Mononuclear cell (primary cell): ENCODE measurements around the gene CCL28. TPM values are rescaled to one million over a fixed set of nuclear protein-coding genes. Genes with fewer than 3 reads are reported as not detected.
"Not testable (repeated sequence)": the region's sequence is repeated elsewhere in the genome, so short reads cannot be mapped to it uniquely, and the experiment has no call there.

Experiments
- H3K27me3 ChIP-seq: 2 replicates; pipeline ENCODE4 v1.6.0; 2011; ENCODE audit warnings: low read length, control low read depth; ENCODE audit not compliant: insufficient read depth
- H3K4me1 ChIP-seq: 2 replicates; pipeline ENCODE4 v1.5.1; 2011; ENCODE audit warnings: mild to moderate bottlenecking, low read length, control low read depth; ENCODE audit not compliant: insufficient read depth
- H3K4me3 ChIP-seq: 2 replicates; pipeline ENCODE4 v1.5.1; 2011; ENCODE audit warnings: mild to moderate bottlenecking, low read length, moderate library complexity
- H3K9me3 ChIP-seq: 2 replicates; pipeline ENCODE4 v1.5.1; 2011; ENCODE audit warnings: low read depth, mild to moderate bottlenecking, control low read depth, low read length
- total RNA-seq: library from RNA; depleted of rRNA; stranded (reverse); fragments of >200 nt; gene quantifications from one replicate; pipeline ENCODE4 v1.2.3, GENCODE V29; 2012

CCL28 gene, protein sequence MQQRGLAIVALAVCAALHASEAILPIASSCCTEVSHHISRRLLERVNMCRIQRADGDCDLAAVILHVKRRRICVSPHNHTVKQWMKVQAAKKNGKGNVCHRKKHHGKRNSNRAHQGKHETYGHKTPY
- total RNA-seq = 8.8 TPM

DNA sequence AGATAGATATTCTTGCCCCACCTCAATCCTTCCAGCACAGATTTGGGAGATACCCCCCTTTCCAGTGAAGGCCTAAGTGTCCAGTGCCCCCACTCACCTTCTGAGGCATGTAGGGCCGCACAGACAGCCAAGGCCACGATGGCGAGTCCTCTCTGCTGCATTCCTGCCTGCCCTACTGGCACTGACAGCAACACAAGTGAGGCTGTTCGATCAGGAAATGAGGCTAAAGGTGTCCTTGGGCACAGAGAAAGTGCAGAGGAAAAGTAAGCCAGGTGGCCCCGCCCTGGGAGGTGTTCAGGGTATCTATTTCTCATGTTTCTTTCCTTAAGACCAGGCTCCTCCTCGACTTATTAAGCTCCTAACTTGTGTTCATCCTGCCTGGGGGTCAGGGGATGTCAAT is at the start of gene CCL28:
Gene CCL28 (minus strand): TSS at position 236 of the 400 bp plus-strand sequence. CDS start 75 bp downstream, at position 161.
- Histone ChIP-seq H3K4me3 (no peak within 1 kb of the TSS), H3K4me1 (no peaks in the 10 kb centered on the region), H3K9me3 (no peaks in the 10 kb centered on the region), H3K27me3 (no peaks in the 10 kb centered on the region)

DNA sequence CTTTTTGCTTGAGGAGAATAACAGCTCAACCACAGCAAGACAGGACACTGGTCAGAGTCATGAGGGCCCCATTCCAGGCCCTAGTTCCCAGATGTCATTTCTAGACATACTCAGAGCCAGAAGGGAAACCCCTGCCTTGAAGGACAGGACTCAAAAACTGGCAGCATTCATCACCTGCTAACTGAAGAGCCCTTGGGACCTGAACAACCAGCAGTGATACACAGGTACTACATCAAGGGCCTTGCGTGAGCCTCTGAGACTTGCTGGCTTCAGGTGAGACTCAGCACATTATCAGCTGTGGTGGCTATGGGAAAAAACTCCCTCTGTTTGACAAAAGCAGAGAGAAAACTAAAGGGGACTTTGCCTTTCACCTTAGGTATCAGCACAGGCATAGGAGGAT is 48.9 kb upstream of the CCL28 start:
- Histone ChIP-seq H3K4me1 (no peaks in the 10 kb centered on the region), H3K9me3 (no peaks in the 10 kb centered on the region), H3K27me3 (no peaks in the 10 kb centered on the region), H3K4me3 (no peak overlapping the region)

DNA sequence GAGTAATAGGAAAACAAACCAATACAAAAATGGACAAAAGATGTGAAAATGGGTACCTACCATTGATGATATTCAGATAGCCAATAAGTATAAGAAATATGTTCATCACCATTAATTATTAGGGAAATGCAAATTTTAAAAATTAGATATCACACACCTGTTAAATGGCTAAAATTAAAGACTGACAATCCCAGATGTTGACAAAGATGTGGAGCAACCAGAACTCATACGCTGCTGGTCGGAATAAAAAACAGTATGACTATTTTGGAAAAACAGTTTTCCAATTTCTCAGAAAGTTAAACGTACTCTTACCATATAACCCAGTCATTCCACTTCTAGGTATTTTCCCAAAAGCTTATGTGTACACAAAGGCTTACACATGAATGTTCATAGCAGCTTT is 44.4 kb upstream of the CCL28 start:
- H3K27me3 ChIP-seq = no peaks in the 10 kb centered on the region
- H3K4me3 ChIP-seq = no peak overlapping the region
- H3K9me3 ChIP-seq = no peaks in the 10 kb centered on the region
- H3K4me1 ChIP-seq = no peaks in the 10 kb centered on the region

DNA sequence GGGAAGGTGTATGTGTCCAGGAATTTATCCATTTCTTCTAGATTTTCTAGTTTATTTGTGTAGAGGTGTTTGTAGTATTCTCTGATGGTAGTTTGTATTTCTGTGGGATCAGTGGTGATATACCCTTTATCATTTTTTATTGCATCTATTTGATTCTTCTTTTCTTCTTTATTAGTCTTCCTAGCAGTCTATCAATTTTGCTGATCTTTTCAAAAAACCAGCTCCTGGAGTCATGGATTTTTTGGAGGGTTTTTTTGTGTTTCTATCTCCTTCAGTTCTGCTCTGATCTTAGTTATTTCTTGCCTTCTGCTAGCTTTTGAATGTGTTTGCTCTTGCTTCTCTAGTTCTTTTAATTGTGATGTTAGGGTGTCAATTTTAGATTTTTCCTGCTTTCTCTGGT is 29.4 kb upstream of the CCL28 start:
- H3K4me3 ChIP-seq, H3K27me3 ChIP-seq, H3K4me1 ChIP-seq, H3K9me3 ChIP-seq: not testable (repeated sequence)

DNA sequence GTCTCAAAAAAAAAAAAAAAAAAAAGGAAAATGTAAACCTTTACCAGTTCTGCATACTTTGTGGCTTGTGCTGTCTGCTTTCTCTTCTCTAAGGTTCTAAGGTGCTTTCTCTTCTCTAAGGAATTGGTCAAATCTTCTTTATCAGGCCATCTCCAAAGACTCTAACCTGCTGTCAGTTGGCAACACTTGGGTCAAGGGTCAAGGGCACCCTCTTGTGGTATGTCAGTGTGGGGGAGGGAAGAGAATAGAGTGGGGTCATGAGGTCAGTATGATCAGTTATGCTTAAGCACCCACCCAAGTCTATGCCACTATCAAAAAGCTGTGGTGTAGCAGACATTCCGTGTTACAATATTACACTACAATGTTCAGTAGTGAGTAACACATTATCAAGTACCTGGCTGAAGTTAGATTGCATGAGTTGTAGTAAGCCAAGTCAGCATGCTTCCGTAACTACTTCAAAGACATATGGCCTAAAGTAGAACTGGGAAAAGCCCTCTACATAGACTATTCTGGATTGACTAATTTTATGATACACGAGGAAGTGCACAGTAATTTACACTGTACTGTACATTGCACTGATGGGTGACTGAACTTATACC is 25.0 kb upstream of the CCL28 start:
- H3K4me1 ChIP-seq = no peaks in the 10 kb centered on the region
- peaks cover 7% of the 10 kb centered on the region for H3K9me3 ChIP-seq
- H3K4me3 ChIP-seq = no peak overlapping the region
- no peaks in the 10 kb centered on the region for H3K27me3 ChIP-seq

DNA sequence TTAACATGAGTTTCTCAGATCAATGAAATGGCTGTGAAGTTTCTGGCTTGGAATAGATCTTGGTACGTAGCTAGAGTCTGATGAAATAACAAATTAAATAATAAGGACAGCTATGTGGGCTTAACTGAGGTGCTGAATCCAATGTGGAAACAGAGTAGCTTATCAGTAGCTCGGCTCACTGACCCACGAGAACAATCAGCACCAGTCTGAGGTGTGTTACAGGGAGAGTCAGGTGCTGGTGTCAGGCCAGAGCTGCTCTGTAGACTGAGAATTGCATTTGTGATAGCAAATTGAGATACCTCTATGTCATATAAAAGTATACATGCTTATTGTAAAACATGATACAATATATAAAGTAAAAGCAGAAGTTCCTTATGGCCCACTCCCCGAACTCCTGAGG is 21.2 kb upstream of the CCL28 start:
- no peak overlapping the region for H3K4me3 ChIP-seq
- no peaks in the 10 kb centered on the region for H3K9me3 ChIP-seq
- no peaks in the 10 kb centered on the region for H3K4me1 ChIP-seq
- H3K27me3 ChIP-seq = no peaks in the 10 kb centered on the region

DNA sequence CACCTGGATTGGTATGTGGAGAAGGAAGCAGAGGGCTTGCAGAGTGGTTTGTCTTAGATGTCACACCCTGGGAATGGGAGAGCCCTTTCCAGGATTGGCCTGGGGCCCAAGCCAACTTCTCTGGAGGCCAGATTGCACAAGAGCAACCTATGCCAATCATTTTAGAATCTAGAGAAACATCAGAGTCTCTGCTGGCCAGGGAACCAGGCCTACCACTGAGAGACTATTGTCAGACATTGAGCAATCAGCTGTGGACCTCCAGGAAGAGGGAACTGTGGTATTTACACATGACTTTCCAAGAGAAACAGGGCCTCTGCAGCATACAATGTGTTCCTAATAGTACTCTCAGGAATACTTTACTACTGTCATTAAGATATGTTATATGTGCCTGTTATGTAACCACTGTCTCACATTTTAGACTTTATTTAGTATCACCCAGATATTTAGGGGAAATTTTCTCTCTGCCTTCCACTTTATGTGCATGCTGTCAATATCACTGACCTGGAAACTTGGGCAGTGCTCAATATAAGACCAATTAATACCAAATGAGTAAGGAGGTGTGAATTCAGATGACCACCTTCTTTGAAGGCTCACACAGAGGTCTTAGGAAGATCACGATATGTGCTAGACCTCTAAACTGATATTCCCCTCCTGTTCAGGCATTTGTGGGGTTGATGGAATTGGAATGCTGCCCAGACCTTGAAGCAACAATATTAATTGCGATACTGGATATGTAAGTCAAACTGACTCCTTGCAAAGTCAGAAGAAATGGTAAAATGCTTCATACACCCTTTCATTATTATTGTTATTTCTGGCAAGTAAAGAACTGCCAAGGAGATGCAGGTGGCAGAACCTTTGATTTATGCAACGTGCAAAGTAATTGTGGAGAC is 20.5 kb upstream of the CCL28 start:
- Histone ChIP-seq H3K4me1 (no peaks in the 10 kb centered on the region), H3K4me3 (no peak overlapping the region), H3K27me3 (no peaks in the 10 kb centered on the region), H3K9me3 (no peaks in the 10 kb centered on the region)

DNA sequence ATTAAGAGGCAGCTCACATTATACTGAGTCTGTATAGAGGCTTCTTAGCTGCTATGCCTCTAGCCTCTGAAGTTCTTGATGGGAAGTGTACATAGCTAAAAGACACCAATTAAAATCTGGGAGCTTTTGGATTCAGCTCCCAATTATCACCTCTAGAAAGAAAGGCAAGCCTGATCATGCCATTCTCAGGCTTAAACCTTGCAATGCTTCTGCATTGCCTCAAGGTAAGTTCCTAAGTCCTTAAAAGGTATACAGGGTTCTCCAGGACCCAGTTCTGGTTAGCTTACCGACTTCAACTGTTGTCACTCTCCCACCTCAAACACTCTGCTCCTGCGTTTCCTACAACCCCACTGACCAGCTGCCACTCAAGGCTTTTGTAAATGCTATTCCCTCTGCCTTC is 17.5 kb upstream of the CCL28 start:
- no peaks in the 10 kb centered on the region for H3K27me3 ChIP-seq
- no peaks in the 10 kb centered on the region for H3K4me1 ChIP-seq
- no peak overlapping the region for H3K4me3 ChIP-seq
- H3K9me3 ChIP-seq = no peaks in the 10 kb centered on the region

DNA sequence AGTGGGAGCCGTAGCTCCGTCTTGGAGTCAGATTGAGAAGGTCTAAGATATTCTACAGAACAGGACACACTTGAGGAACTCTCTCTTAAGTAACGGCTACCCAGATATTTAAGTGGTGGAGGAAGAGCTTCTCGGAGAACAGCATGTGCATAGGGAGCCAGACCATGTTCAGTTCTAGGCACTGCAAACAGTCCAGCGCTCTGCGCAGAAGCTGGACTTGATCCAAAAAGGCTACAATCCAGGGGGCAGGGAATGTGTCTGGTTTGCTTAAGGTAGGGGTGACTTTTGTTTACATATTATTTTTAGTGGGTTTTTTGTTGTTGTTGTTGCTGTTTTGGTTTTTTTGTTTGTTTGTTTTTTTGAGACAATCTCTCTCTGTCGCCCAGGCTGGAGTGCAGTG is 16.8 kb upstream of the CCL28 start:
- Histone ChIP-seq H3K9me3 (no peaks in the 10 kb centered on the region), H3K4me1 (no peaks in the 10 kb centered on the region), H3K27me3 (no peaks in the 10 kb centered on the region), H3K4me3 (no peak overlapping the region)

DNA sequence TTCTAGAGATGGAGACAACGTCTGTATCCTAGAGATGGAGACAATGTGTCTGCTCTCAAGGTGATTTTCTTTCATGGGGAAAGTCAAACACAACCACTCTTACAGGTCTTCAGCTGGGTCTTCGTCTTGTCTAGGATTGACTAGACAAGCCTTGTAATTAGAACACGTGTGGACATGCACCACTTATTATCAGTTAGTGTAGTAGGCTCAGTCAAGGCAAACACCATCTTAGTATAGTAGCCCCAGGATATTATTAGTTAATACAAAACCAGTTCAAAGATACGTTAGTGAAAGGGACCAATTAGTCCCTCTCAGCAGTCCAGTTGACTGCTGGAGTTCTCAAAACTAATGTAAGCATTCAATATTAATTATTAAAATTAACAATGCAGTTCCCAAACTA is 15.1 kb upstream of the CCL28 start:
- H3K27me3 ChIP-seq = no peaks in the 10 kb centered on the region
- H3K9me3 ChIP-seq = no peaks in the 10 kb centered on the region
- H3K4me1 ChIP-seq = no peaks in the 10 kb centered on the region
- H3K4me3 ChIP-seq = no peak overlapping the region

DNA sequence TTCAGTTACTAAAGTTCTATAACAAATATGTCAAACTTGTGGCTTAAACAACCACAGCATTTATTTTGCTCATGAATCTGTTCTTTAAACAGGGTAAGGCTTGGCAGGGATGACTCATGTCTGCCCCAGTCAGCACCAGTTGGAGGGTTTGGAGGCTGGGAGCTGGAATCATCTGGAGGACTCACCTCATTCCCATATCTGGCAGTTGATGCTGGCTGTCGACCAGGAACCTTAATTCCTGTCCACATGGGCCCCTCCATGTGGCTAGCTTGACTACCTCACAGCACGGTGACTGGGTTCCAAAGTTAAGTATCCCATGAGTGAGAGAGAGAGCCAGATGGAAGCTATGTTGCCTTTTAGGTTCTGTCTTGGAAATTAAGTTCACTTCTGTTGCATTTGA is 13.8 kb upstream of the CCL28 start:
- Histone ChIP-seq H3K27me3 (no peaks in the 10 kb centered on the region), H3K4me3 (no peak overlapping the region), H3K4me1 (no peaks in the 10 kb centered on the region), H3K9me3 (no peaks in the 10 kb centered on the region)

DNA sequence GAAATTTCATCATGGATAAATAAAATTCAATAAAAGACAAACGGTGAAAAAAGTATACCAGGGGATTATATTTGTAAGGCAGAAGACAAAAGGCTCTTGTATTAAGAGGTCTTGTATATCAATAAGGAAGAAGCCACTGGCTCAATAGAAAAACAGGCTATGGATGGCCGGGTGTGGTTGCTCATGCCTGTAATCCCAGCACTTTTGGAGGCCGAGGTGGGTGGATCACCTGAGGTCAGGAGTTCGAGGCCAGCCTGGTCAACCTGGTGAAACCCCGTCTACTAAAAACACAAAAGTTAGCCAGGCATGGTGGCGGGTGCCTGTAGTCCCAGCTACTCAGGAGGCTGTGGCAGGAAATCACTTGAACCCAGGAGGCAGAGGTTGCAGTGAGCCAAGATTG is 10.9 kb upstream of the CCL28 start:
- H3K4me1 ChIP-seq, H3K4me3 ChIP-seq, H3K9me3 ChIP-seq, H3K27me3 ChIP-seq: not testable (repeated sequence)

DNA sequence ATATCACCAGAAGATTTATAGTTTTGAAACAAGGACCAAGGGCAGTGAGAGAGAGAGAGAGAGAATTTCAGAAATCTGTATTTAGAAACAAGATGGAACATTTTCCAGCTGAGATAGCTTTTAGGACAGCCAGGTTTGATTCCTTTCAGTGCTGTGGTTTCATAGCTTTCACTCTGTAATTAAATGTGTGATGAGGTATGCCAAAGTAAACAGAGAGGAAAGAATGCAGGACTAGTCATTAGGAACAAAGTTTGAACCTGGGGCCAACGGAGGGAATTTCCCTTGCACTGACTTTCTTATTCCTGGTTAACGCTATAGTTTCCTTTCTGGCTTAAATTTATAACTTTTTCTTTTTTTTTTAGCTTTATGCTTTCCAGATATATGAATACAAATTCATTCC is 10.0 kb upstream of the CCL28 start:
- Histone ChIP-seq H3K9me3 (no peaks in the 10 kb centered on the region), H3K4me1 (no peaks in the 10 kb centered on the region), H3K4me3 (no peak overlapping the region), H3K27me3 (no peaks in the 10 kb centered on the region)

DNA sequence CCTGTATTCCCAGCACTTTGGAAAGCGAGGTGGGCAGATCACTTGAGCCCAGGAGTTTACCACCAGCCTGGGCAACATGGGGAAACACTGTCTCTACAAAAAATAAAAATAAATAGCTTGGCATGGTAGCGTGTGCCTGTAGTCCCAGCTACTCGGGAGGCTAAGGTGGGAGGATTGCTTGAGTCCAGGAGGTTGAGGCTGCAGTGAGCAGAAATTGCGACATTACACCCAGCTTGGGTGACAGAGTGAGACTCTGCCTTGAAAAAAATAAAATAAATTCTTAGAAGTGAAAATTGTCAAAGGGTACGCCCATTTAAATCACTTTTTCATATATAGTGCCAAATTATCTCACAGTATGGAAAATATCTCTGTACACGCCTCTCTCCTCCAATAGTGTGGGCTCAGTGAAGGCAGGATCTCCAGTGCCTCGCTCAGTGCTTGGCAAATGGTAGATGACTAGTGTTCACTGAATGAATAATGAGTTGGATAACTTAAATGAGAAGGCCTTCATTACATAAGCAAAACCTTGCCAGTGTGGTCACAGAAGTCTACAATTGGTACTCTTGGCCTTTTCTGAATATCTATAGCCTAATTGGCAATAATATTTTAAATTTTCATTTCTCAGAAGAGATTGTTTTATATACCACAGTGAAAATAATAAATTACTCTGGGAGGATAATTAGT is 9.4 kb upstream of the CCL28 start:
- Histone ChIP-seq H3K4me3 (no peak overlapping the region), H3K27me3 (no peaks in the 10 kb centered on the region), H3K9me3 (no peaks in the 10 kb centered on the region), H3K4me1 (no peaks in the 10 kb centered on the region)

DNA sequence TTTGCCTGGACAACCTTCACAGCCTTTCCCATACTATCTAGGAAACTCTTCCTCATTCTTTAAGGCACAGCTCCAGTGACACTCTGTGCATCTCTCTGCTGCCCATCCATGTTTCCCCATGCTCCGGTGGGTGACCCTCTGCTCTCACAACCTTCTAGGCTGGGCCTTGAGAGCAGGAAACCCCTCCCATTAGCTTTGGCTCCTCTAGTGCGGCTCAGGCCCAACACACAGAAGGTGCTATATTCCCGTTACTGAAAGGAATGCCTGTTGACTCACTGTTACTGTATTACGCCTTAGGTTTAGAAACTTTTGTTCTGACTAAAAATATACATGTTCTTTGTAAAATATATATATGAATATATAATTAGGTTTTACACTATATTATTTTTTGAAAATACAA is 8.1 kb upstream of the CCL28 start:
- Histone ChIP-seq H3K27me3 (no peaks in the 10 kb centered on the region), H3K4me3 (no peak overlapping the region), H3K9me3 (no peaks in the 10 kb centered on the region), H3K4me1 (no peaks in the 10 kb centered on the region)
